KG1 (cell line): Measurements from ENCODE around the gene ARPC2.
"Not testable (repeated sequence)": the region's sequence is repeated elsewhere in the genome, so short reads cannot be mapped to it uniquely, and the experiment has no call there.

Experiments used
- DNase-seq: peaks from one replicate; lab custom pipeline; 2025; lab: John Stamatoyannopoulos, UW

ARPC2 gene

DNA sequence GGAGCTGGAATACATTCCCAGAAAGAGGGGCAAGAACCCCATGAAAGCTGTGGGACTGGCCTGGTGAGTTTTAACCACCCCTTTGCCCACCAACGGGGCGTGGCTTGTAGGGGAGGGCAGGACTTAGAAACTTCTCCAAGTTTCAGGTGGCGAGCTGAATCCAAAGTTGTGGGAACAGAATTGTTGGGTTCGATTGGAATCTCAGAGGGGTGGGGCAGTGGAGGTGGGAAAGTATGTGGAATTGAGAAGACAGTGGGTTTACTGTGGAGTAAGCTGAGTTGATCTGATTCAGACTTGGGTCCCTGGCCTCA, 54.5 kb downstream of the ARPC2 start:
- no peak for DNase-seq

DNA sequence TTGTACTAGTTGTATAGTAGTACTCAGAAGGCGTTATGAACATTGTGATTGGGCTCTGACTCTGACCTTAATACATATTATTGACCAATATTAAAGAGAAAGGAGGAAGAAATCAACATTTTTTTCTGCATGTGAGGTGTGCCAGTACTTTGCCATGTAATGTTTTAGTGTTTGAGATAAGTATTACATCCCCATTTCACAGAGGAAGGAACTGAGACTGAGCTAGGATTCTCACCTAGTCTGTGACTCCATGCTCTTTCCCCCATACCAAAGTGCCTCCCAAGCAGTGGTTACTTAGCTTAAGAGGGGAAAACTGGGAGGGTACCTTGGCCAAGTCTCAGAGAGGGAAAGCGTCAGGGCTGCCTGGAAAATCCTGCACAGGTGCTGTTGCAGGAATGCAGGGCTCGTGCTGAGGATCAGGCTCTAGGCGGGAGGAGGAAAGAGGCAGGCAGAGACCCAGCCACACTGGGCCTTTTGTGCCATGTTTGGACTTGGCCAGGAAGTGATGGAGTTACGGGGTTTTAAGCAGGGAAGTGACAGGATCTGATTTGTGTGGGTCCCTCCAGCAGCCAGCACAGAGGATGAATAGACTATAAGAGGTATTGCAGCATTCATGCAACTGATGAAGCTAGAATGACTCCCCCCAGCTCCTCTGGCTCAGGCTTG, 55.0 kb downstream of the ARPC2 start:
- DNase-seq = no peak

DNA sequence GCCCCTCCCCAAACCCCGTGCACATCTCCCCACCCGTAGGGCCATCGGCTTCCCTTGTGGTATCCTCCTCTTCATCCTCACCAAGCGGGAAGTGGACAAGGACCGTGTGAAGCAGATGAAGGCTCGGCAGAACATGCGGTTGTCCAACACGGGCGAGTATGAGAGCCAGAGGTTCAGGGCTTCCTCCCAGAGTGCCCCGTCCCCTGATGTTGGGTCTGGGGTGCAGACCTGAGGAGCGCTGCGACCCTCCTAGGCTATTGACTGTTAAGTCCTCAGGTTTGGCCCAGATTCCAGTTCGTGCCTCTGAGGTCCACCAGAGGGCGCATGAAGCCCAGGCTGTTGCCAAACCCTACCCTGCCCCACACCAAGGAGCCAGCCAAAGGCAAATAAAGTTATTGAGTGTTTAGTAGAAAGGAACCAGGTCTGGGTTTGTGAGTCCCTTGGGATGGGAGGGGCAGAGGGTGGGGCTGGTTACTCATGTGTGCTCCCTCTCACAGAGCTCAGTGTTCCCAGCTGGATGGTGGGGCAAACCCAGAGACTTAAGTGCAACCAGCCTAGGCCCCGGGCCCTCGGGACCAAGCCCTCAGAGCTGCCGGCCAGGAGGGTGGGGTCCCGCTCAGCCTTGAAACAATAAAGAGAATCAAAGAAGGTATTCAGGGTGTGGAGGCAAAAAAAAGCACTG, 55.7 kb downstream of the ARPC2 start:
- DNase-seq = peak; percentile 52

DNA sequence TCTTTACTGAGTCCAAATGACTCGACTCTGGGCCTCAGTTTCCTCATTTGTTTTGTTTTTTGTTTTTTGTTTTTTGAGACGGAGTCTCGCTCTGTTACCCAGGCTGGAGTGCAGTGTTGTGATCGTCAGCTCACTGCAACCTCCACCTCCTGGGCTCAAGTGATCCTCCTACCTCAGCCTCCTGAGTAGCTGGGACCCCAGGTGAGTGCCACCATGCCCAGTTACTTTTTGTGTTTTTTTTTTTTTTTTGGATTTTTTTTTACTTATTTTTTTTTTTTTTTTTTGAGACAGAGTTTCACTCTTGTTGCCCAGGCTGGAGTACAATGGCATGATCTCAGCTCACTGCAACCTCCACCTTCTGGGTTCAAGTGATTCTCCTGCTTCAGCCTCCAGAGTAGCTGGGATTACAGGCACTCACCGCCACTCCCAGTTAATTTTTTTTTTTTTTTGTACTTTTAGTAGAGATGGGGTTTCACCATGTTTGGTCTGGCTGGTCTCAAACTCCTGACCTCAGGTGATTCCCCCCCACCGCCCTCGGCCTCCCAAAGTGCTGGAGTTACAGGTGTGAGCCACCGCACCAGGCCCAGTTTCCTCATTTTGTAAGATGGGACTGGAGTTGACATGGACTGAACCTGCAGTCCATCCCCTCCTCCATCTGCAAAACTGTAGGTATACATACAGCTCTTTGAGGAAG, 56.4 kb downstream of the ARPC2 start:
- DNase-seq = not testable (repeated sequence)

DNA sequence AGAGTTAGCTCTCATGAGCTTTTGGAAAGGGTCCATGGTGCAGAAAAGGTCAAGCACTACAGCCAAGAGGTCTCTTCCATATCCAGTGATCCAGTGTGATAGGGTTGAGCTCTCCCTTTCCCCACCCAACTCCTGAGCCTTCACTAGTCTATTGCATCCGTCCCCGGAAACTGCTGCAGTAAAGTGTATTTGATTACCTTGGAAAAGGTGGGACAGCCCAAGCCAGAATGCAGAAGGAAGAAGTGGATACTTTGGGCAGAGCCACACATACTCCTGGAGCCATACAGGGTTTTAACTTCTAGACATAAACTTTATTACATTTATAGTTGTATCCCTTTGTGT, 56.9 kb downstream of the ARPC2 start:
- no peak for DNase-seq

DNA sequence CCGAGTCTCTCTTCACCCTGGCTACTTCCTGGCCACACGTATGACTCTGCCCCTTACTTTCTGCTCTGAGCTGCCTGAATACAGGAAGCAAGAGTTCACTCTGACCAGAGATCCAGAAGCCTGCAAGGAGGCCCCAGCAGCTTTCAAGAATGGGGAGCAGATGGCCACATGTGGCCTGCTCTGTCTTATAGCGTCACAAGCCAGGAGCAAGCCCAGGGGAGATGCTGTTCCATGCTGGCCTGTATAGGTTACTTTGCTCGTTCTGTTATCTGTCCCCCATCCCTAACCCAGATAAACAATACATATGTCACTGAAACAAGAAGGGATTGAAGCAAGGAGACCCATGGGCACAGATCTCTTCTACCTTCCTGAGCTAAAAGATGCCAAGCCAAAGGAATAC, 57.6 kb downstream of the ARPC2 start:
- DNase-seq = no peak

DNA sequence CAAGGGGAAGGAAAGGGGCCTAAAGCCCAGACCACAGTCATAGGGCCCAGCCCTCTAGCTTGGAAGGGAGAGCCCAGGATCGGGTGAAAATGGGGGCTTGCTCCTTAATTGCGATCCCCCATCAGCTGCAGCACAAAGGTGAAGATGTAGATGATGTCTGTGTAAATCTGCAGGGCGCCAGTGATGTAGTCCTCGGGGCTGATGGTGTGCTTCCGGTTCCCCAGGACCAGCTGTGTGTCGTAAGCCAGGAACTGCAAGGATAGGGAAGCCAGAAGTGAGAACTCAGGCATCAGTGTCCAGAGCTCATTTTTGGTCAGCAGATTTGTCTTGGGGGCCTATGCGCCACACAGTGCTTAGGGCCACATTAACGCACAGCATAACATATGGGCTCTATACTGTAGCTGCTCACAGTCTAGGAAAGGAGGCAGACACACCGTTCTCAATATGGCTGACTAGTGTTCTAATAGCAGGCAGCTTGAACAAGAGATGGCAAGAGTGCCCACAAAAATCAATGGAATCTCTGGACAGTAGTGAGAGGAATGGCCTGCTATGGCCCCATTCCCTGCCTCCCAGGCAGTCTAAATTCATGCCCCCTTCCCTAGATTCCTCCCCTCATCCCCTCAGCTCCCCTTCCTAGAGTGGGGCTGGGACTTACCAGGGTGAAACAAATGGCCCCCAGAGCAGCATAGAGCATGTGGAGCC, 58.5 kb downstream of the ARPC2 start:
- DNase-seq = no peak

DNA sequence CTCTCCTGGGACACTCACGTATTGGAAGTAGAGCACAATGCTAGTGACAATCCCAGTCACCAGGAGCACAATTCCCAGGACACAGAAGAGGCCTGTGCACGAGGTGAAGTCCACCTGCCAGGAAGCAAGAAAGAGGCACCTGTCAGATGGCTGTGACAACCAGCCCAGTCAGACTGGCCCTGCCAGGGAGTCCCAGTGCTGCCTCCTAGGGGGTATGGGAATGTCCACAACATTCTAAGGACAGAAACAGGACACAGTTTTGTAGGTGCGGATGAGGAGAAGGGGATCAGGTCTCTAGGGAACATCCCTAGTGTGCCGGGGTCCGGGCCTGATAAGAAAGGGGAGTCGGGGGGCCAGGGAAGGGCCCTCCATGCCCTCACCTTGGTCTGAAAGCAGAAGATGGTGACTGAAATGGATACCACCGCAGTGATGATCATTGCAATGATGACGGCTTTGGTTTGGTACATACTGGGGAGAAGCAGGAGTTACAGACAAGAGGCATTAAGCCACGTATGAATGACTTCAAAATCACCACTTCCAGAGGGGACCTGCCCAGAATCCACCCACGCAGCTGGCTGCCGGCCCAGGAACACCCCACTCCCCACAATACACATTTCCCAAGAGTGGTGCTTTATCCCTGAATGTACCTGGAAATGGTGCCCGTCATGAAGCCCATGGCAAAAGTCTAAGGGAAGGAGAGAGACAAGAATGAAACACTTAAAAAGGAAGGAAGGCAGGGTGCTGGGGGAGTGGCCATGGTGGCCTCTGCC, 60.2 kb downstream of the ARPC2 start:
- no peak for DNase-seq

DNA sequence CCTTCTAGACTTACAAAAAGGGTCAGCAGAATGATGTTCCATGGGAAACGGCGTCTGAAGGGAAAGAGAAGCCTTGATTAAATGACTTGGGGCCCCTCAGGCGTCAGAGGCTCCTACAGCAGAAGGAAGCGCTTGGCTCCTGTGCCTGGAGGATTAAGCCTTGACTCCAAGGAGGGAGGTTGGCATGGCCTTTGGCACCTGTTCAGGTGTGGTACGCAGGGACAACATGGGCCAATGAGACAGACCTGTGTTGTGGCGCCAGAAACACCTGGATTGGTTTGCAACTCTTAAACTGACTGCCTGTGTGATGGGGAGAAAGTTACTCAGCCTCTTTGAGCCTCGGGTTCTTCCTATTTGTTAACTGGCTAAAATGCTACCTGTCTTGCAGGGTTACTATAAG, 60.9 kb downstream of the ARPC2 start:
- DNase-seq = no peak

DNA sequence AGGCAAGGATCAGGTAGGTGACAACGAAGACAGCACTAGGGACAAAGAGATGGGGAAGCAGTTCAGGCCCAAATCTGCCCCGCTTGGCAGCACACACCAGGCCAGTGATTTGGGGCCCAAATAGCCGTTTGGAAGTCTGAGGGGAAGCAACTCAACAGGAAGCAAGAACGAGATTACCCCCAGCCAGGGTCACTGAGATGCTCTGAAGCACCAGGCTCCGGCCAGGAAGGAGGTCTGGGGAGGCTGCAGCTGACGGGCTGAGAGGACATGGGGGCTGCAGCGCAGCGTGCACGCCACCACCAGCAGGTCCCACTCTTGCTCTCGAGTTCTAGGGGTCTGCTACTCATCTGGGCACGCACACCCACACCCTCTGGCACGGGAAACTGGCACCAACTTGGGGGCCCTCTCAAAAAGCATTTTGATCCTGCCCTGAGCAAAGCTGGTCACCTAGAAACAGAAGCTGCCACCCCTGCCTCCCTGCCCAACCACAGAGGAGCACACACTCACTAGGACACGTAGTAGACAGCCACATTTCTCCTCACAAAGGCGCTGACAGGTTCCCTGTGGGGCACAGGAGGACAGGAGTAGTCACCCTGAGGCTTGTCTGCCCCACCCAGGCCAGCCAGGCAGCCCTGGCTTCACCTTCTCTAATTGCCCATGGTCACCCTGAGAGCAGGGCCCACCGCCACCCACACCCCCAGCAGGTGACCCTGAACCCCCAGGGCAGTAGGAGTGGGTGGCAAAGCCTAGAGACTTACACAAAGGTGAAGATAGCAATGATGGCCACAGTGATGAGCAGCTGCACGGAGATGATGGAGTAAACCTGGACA, 61.8 kb downstream of the ARPC2 start:
- DNase-seq = no peak

DNA sequence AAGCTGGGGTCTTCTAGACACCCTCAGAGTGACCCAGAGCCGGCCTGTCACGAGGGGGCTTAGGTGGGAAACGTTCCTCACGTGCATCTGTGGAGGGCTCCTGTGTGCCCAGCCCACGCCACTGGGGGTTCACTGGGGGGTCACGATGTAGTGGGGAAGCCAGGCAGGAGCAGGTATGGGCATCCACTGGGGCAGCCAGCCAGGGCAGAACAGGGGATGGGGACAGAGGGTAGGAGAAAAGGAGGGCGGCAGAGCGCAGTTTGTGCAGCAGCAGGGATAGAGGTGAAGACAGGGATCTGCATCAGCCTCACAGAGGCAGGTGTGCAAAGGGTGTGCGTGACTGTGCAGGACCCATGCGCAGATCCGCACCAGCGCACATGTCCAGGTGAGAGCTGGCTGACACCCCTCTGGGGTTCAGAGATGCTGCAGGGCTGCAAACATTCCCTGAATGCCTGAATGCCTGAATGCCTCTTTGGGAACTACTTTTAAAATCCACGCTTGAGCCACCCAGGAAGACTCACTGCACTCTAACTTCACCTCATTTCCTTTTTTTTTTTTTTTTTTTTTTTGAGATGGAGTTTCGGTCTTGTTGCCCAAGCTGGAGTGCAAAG, 63.4 kb downstream of the ARPC2 start:
- no peak for DNase-seq

DNA sequence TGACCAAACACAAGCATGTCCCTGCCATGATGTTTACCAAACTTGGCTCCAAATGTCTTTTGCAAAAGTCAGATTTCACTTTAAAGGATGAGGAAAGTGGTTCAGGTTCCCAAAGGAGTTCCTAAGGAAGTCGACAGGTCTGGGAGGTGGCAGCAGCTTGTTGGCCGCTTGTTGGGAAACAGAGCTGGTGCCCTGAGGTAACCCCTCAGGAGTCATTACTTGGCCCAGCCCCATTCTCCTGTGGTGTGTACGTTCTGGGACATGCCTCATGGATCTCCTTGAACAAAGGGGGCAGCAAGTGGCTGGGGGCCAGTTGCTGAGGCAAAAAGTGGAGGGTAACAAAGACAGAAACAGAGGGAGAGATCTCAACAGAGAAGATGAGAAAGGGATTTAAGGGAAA, 64.5 kb downstream of the ARPC2 start:
- no peak for DNase-seq

DNA sequence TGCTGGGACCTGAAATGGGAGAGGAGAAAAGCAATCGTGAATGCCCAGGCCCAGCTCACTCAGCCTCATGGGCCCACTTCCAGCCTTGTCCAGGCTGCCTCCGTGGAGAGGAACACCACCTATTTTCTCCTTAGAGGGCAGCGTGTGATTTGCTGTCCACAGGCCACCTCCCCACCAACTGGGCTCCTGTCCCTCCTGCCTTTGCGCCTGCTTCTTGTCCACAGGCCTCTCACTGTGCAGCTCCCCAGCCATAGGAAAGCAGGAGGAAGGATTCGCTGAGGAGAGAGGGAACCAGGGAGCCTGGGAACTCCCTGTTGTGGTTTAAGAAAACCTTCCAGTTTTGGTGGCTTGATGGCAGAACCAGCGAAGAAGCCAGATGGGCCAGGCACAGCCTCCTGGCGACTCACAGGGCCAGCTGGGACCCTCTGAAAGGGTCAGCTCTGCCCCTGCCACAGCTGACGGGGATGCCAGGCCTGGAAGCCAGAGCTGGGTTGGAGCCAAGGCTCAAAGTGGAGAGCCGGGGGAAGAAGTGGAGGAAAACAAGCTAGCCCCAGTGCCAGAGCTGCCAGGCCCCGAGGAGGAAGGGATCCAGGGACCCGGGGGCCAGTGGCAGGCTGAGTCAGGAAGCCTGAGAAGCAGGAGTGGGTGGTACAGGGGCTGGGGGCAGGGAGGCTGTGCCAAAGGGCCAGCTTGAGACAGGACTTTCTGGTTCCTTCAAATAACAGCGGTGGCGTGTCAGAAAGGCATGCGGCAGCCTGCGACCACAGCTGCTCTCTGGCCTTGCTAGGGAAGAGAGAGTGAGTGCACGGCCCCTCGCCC, 65.4 kb downstream of the ARPC2 start:
- DNase-seq = no peak

DNA sequence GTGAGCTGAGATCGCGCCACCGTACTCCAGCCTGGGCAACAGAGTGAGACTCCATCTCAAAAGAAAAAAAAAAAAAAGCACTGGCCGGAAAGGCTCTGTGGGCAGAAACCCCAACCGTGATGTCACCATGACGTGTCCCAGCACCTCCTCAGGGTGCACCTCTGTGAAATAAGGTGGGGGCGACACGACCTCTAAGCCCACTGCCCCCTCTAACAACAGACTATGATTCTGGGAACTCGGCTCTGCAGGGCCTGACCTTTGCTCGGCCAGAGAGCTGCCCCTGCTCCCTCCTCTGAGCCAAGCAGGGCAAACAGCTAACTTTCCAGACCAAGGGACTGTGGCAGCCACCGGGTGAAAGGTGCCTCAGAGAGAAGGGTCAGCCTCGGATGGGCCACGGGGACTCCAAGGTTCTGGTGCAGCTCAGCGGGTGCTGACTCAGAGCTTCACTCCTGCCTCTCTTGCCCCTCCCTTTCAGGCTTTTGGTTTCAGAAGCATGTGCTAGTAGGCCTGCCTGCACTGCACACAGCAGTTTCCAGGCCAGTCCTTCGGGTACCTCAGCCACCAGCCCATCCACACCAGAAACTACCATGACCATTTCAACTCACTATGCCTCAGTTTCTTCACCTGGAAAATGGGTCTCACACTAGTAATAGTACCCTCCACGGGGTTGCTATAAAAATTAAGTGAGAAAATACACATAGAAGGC, 67.3 kb downstream of the ARPC2 start:
- no peak for DNase-seq

DNA sequence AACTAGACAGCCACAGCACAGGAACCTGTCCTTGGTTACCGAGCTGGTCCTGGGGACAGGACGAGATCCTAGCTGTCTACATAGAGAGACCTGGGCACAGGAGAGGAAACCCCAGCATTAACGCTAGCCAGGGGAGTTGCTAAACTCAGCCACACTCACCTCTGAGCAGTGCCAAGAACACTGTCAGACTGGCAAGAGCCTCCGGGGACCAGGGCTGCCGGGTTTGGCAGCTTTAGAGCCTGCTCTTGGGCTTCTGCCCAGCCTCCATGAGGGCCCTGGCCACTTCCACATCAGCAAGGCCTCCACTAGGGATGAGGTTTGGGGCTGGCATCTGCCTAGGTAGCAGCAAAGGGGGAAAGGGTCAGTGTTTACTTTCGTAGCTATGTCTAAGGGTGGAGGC, 68.6 kb downstream of the ARPC2 start:
- no peak for DNase-seq

DNA sequence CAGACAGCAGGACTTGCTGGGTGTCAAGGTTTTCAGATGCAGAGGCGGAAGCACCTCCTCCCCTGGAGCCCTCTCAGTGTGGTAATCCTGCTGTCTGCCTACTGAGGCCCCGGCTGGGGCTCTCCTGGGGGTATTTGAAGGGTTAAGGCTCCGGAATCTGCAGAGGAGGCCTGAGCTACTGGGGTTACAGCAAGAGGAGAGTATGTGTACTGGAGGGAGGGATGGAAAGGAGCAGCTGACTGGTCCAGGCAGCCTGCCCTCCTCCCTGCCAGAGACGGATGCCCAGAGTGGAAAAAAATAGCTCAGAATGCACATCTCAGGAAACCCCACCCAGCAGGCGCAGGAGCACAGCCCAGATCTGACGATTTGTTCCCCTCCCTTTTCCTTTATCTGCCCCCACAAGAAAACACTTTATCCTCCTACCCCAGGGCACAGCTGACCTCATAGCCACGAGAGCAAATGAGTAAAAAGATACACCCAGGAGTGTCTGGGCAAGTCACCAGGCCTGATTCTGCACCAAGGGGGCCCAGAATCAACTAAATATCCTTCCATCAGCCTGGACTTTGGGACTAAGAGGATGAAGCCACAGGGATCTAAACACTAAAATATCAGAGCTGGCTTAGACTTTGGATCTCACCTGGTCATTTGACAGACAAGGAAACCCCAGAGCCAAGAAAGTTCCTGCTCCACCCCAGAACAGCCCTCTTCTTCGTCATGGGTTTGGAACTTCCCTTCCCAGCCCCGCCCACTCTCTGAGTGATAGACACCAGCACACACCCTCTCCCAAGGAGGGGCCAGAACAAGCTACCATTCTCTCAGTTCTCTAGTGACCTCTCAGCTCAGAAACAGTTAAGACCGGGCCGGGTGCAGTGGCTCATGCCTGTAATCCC, 69.8 kb downstream of the ARPC2 start:
- DNase-seq = peak; percentile 64

DNA sequence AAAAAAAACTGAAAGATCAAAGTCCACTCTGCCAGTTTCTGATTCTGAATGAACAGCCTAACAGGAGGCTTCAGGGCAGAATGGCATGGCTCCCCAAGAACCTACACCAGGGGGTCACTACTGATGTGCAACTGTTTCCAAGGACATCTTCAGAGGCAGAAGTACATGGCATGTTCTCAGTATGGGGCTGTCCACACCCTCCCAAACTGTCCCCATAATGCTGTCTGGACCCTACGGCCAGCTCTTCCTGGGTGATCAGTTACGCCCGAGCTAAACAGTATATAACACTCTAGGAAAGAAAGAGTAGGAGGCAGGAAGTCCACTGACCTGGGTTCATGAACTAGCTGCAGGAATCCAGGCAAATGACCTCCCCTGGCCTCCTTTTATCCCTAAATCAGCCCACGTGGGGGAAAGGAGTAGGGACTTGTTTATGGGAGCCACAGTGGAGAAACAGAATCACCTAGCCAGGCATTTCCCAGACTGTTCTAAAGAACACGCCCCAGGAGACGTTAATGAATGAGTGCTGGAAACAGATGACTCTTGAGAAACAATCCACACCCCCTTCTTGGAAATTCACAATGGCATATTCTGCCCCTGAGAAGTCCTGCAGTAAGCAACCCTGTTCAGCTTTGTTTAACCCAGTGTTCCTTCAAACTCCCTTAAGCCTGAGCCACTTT, 72.8 kb downstream of the ARPC2 start:
- no peak for DNase-seq
